Inflammatory macrophage (primary cell): ENCODE results near the gene BSN.
A peak's percentile ranks its signal among the peaks of the same experiment; 100 is the strongest.
"Not testable (repeated sequence)": the region's sequence is repeated elsewhere in the genome, so short reads cannot be mapped to it uniquely, and the experiment has no call there.

Source experiments
- DNase-seq, 2 donors: peaks; one replicate each; pipeline ENCODE4 v3.0.0-alpha.2; 2020 to 2022

Gene BSN

GRCh38 chr3:49535971-49536874 is 18.1 kb upstream of the BSN start:
- DNase-seq = no peak

- DNase-seq = no peak
Measured at GRCh38 chr3:49536875-49537533, 17.3 kb upstream of the BSN start.

- peak; percentile 97 to 98 for DNase-seq
Measured at GRCh38 chr3:49539659-49540560, 14.4 kb upstream of the BSN start.

GRCh38 chr3:49552087-49552486 is 2.2 kb upstream of the BSN start:
- no peak for DNase-seq

- peak in 1 of 2 donors; percentile 4 for DNase-seq
Measured at GRCh38 chr3:49553324-49553691, 969 bp upstream of the BSN start.

- DNase-seq = peak; percentile 3 to 49
Measured at GRCh38 chr3:49554633-49555265, 472 bp downstream of the BSN start.

GRCh38 chr3:49556500-49557275 is 2.4 kb downstream of the BSN start:
- DNase-seq = no peak

- DNase-seq = no peak
Measured at GRCh38 chr3:49563040-49563578, 8.8 kb downstream of the BSN start.

GRCh38 chr3:49563766-49564165 is 9.5 kb downstream of the BSN start:
- no peak for DNase-seq

GRCh38 chr3:49566312-49566711 is 12.0 kb downstream of the BSN start:
- DNase-seq = no peak

GRCh38 chr3:49567406-49567805 is 13.1 kb downstream of the BSN start:
- no peak for DNase-seq

- DNase-seq = no peak
Measured at GRCh38 chr3:49568965-49569364, 14.7 kb downstream of the BSN start.

- DNase-seq = no peak
Measured at GRCh38 chr3:49570028-49570654, 15.9 kb downstream of the BSN start.

GRCh38 chr3:49582177-49582576 is 27.9 kb downstream of the BSN start:
- DNase-seq = no peak

GRCh38 chr3:49585261-49585755 is 31.0 kb downstream of the BSN start:
- DNase-seq = not testable (repeated sequence)

GRCh38 chr3:49591615-49592014 is 37.3 kb downstream of the BSN start:
- DNase-seq = no peak

- no peak for DNase-seq
Measured at GRCh38 chr3:49593041-49593440, 38.8 kb downstream of the BSN start.

GRCh38 chr3:49600781-49601180 is 46.5 kb downstream of the BSN start:
- DNase-seq = no peak

GRCh38 chr3:49601358-49602048 is 47.2 kb downstream of the BSN start:
- no peak for DNase-seq

GRCh38 chr3:49602049-49602554 is 47.8 kb downstream of the BSN start:
- DNase-seq = no peak
